Myocyte (in vitro differentiated cells): Measurements from ENCODE around the gene ATG14. TPM values are rescaled to one million over a fixed set of nuclear protein-coding genes. Genes with fewer than 3 reads are reported as not detected.
"Not testable (repeated sequence)": the region's sequence is repeated elsewhere in the genome, so short reads cannot be mapped to it uniquely, and the experiment has no call there.

ENCODE experiments used
- DNase-seq: peaks from one replicate; pipeline ENCODE4 v3.0.0-alpha.2; 2012; ENCODE audit warnings: low read depth
- total RNA-seq: library from RNA; depleted of rRNA; stranded (reverse); fragments of >200 nt; gene quantifications from 2 replicates; pipeline ENCODE4 v1.2.3, GENCODE V29; 2014

The ATG14 gene
- total RNA-seq, 1 donor from 2014 or later: 14.9 TPM

GRCh38 chr14:55434805-55435174 is 23.2 kb upstream of the ATG14 start:
- DNase-seq: no peak

GRCh38 chr14:55433880-55434804 is 22.5 kb upstream of the ATG14 start:
- no peak for DNase-seq

GRCh38 chr14:55432628-55433027 is 21.0 kb upstream of the ATG14 start:
- DNase-seq: no peak

GRCh38 chr14:55430024-55430690 is 18.5 kb upstream of the ATG14 start:
- peak; percentile 77 for DNase-seq

GRCh38 chr14:55427439-55427838 is 15.8 kb upstream of the ATG14 start:
- DNase-seq: no peak

- no peak for DNase-seq
Observed at GRCh38 chr14:55426891-55427290, 15.3 kb upstream of the ATG14 start.

GRCh38 chr14:55425091-55425490 is 13.5 kb upstream of the ATG14 start:
- DNase-seq: no peak

GRCh38 chr14:55423969-55424368 is 12.3 kb upstream of the ATG14 start:
- DNase-seq: no peak

GRCh38 chr14:55422338-55422737 is 10.7 kb upstream of the ATG14 start:
- DNase-seq: not testable (repeated sequence)

- no peak for DNase-seq
Observed at GRCh38 chr14:55419663-55420062, 8.0 kb upstream of the ATG14 start.

GRCh38 chr14:55418411-55418810 is 6.8 kb upstream of the ATG14 start:
- DNase-seq: no peak

- no peak for DNase-seq
Observed at GRCh38 chr14:55417955-55418354, 6.3 kb upstream of the ATG14 start.

- DNase-seq: no peak
Observed at GRCh38 chr14:55416866-55417265, 5.2 kb upstream of the ATG14 start.

- no peak for DNase-seq
Observed at GRCh38 chr14:55414551-55414950, 2.9 kb upstream of the ATG14 start.

- DNase-seq: no peak
Observed at GRCh38 chr14:55412676-55413075, 1.0 kb upstream of the ATG14 start.

- DNase-seq: no peak
Observed at GRCh38 chr14:55410876-55411275, 754 bp downstream of the ATG14 start.

- no peak for DNase-seq
Observed at GRCh38 chr14:55404173-55404854, 7.3 kb downstream of the ATG14 start.

- DNase-seq: no peak
Observed at GRCh38 chr14:55401751-55402150, 9.9 kb downstream of the ATG14 start.

- DNase-seq: peak; percentile 61
Observed at GRCh38 chr14:55399852-55400251, 11.8 kb downstream of the ATG14 start.

GRCh38 chr14:55399183-55399582 is 12.4 kb downstream of the ATG14 start:
- DNase-seq: no peak

GRCh38 chr14:55398679-55399078 is 13.0 kb downstream of the ATG14 start:
- DNase-seq: peak; percentile 98

- no peak for DNase-seq
Observed at GRCh38 chr14:55389330-55389729, 22.3 kb downstream of the ATG14 start.
